GM18508 (cell line): ENCODE results near the gene TEX14.
"Not testable (repeated sequence)": the region's sequence is repeated elsewhere in the genome, so short reads cannot be mapped to it uniquely, and the experiment has no call there.

Source experiments
- ATAC-seq: cut with Tn5 transposase; IDR thresholded peaks from one replicate; pipeline ENCODE4 v1.9.1; 2021; ENCODE audit warnings: moderate number of reproducible peaks; ENCODE audit not compliant: insufficient read depth, unreplicated experiment

The TEX14 gene

GRCh38 chr17:58570758-58571157, 121.1 kb downstream of the TEX14 start:
- no peak for ATAC-seq

- ATAC-seq: no peak
These were observed 122.6 kb downstream of the TEX14 start for GRCh38 chr17:58569196-58569595.

GRCh38 chr17:58568044-58568799, 123.6 kb downstream of the TEX14 start:
- ATAC-seq: no peak

- no peak for ATAC-seq
These were observed 126.2 kb downstream of the TEX14 start for GRCh38 chr17:58565389-58566311.

GRCh38 chr17:58564971-58565370, 126.9 kb downstream of the TEX14 start:
- ATAC-seq: no peak

- ATAC-seq: no peak
These were observed 127.6 kb downstream of the TEX14 start for GRCh38 chr17:58564243-58564642.

- ATAC-seq: no peak
These were observed 131.3 kb downstream of the TEX14 start for GRCh38 chr17:58560511-58560910.

GRCh38 chr17:58557981-58558380, 133.9 kb downstream of the TEX14 start:
- no peak for ATAC-seq

- no peak for ATAC-seq
These were observed 135.0 kb downstream of the TEX14 start for GRCh38 chr17:58556833-58557250.

GRCh38 chr17:58555109-58555508, 136.7 kb downstream of the TEX14 start:
- not testable (repeated sequence) for ATAC-seq

GRCh38 chr17:58541249-58541648, 150.6 kb downstream of the TEX14 start:
- ATAC-seq: no peak

- no peak for ATAC-seq
These were observed 152.1 kb downstream of the TEX14 start for GRCh38 chr17:58539698-58540097.

- no peak for ATAC-seq
These were observed 152.9 kb downstream of the TEX14 start for GRCh38 chr17:58538811-58539409.

- no peak for ATAC-seq
These were observed 154.6 kb downstream of the TEX14 start for GRCh38 chr17:58537266-58537665.

- ATAC-seq: no peak
These were observed 155.3 kb downstream of the TEX14 start for GRCh38 chr17:58536542-58536941.

- ATAC-seq: no peak
These were observed 156.4 kb downstream of the TEX14 start for GRCh38 chr17:58535431-58535830.

- ATAC-seq: no peak
These were observed 156.9 kb downstream of the TEX14 start for GRCh38 chr17:58534901-58535421.

- no peak for ATAC-seq
These were observed 157.5 kb downstream of the TEX14 start for GRCh38 chr17:58534331-58534730.

GRCh38 chr17:58533616-58534188, 158.1 kb downstream of the TEX14 start:
- no peak for ATAC-seq

- no peak for ATAC-seq
These were observed 159.3 kb downstream of the TEX14 start for GRCh38 chr17:58532555-58532951.
